GM19193 (cell line): ENCODE data around the gene PIK3R5.
A peak's percentile ranks its signal among the peaks of the same experiment; 100 is the strongest.

Experiments
- POLR2A ChIP-seq: IDR thresholded peaks from 4 replicates; pipeline ENCODE4 v1.6.1; 2011; ENCODE audit not compliant: insufficient read depth, insufficient read length; ENCODE audit errors: extremely low read depth

PIK3R5 gene

GRCh38 chr17:8859027-8859803, 106.3 kb downstream of the PIK3R5 start:
- TF ChIP-seq POLR2A = peak; percentile 43

DNA sequence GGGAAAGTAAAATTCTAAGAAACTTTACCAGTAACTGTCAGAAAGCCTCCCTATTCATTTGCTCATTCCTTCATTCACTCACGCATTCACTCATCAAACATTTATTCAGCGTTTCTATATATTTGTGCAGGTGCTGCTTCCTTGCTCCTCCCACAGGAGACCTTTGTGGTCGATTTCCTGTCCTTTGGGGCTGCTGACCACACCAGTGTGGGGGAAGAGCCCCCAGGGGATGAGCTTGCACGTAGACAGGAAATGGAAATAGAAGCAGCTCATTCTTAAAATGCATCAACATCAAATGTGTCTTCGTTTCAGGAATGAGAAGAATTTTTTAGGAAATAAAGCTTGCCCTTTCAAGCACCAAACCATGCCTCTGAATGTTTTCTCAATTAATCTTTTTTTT, 107.6 kb downstream of the PIK3R5 start:
- TF ChIP-seq POLR2A = peak; percentile 26

DNA sequence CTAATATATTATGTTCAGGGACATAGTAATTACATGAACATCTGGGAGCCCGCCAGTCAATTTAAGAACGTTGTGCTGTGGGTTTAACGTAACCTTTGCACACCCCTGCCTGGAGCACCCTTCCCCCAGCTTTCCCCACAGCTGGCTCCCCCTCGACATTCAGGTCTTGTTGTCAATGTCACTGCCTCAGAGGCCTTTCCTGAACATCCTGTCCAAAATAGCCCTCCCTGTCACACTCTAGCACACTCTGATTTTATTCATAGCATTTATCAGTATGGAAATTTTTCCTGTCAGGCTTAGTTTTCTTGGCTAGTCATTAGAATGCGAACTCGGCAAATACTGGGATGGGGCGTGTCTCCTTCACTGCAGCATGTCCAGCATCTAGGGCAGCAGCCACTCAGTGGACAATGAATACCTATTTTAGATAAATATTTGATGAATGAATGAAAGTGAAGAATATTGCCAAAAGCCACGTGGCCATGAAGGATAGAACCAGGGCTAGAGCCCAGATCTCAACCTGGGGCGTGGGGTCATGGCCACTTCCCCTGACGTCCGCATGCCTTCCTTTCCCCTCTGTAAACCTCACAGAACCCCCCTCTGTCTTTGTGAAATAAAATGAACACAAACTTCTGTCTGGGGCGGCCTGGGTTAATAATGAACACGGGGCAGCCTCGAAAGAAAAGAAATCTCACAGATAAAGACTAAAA, 108.5 kb downstream of the PIK3R5 start:
- no peak for TF ChIP-seq POLR2A

DNA sequence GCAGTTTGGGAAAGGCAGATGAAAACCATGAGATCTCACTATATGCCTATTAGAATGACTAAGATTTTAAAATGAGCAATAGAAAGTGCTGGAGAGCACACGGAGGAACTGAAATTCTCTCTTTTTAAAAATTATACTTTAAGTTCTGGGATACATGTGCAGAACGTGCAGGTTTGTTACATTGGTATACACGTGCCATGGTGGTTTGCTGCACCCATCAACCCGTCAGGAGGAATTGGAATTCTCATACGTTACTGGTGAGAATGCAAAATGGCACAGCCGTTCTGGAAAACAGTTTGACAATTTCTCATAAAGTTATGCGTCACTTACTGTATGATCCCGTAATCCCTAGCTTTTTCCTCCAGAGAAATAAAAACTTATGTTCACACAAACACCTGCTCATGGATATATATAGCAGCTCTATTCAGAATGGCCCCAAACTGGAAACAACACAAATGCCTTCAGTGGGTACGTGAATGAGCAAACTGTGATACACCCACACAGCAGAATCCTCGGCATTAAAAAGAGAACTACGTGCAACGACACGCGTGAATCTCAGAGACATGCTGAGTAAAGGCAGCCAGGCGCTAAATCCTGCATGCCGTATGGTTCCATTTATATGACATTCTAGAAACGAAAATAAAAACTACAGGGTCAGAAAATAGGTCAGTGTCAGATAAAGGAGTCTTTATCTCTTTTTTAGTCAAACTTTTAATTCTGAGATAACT, 109.9 kb downstream of the PIK3R5 start:
- peak; percentile 24 for TF ChIP-seq POLR2A

- TF ChIP-seq POLR2A = no peak
Observed at GRCh38 chr17:8851600-8851999, 113.9 kb downstream of the PIK3R5 start.

GRCh38 chr17:8849311-8850041, 116.0 kb downstream of the PIK3R5 start:
- TF ChIP-seq POLR2A = no peak

- TF ChIP-seq POLR2A = no peak
Observed at GRCh38 chr17:8847891-8848290, 117.6 kb downstream of the PIK3R5 start.

- TF ChIP-seq POLR2A = no peak
Observed at GRCh38 chr17:8846768-8847211, 118.7 kb downstream of the PIK3R5 start.

DNA sequence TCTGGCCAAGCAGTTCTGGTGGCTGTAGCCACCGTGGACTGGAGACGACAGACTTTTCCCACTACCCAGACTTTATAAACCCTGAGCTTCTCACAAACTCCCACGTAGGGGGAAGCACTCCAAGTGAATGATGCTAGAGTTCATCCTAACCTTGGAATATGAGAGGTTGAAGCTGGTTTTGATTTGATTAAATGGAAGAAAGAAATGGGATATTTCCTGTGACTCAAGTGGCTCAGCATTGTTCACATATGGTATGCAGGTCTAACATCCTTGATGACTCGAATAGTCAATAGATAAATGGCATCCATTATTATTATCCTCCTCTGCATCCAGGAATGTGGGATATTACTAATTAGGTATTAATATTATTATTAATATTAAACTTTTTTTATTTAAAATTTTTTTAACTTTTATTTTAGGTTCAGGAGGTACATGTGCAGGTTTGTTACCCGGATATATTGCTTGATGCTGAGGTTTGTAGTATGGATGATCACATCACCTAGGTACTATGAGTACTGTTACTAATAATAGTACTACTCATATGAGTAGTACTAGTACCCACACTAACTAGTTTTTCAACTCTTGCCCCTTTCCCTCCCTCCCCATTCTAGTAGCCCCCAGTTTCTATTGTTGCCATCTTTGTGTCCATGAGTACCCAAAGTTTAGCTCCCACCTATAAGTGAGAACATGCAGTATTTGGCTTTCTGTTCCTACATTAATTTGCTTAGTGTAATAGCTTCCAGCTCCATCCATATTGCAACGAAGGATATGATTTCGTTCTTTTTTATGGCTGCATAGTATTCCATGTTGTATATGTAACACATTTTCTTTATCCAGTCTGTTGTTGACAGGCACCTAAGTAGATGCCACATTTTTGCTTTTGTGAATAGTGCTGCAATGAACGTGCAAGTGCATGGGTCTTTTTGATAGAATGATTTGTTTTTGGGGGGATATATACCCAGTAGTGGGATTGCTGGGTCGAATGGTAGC, 121.0 kb downstream of the PIK3R5 start:
- no peak for TF ChIP-seq POLR2A

GRCh38 chr17:8843344-8843743, 122.2 kb downstream of the PIK3R5 start:
- TF ChIP-seq POLR2A = no peak

DNA sequence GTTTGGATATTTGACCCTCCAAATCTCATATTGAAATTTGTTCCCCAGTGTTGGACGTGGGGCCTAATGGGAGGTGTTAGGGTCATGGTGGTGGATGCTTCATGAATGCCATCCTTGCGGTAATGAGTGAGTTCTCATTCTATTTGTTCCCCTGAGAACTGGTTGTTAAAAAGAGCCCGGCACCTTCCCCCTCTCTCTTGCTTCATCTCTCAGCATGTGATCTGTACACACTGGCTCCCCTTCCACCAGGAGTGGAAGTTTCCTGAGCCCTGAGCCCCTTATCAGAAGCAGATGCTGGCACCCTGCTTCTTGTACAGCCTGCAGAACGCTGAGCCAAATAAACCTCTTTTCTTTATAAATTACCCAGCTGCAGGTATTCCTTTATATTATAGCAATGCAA, 123.7 kb downstream of the PIK3R5 start:
- TF ChIP-seq POLR2A = no peak

GRCh38 chr17:8839410-8839935, 126.0 kb downstream of the PIK3R5 start:
- TF ChIP-seq POLR2A = no peak

GRCh38 chr17:8838551-8839095, 126.9 kb downstream of the PIK3R5 start:
- no peak for TF ChIP-seq POLR2A

- TF ChIP-seq POLR2A = no peak
Observed at GRCh38 chr17:8837563-8838075, 127.9 kb downstream of the PIK3R5 start.
